NCI-H187 treated with DMSO at 0.1 percent for 48 hours (cell line): ENCODE measurements around the gene CRIP1.

Source experiments
- DNase-seq: peaks from one replicate; lab custom pipeline; 2025; lab: John Stamatoyannopoulos, UW

CRIP1 gene

GRCh38 chr14:105486163-105486973 lies at the start of gene CRIP1:
Gene CRIP1, plus strand, starts transcription at chr14:105486886. Its CDS starts 374 bp downstream, at chr14:105487260.
- no peak for DNase-seq

GRCh38 chr14:105436891-105437722 lies 49.6 kb upstream of the CRIP1 start:
- DNase-seq, result peak; percentile 52

GRCh38 chr14:105437723-105438500 lies 48.8 kb upstream of the CRIP1 start:
- no peak for DNase-seq

GRCh38 chr14:105439179-105439578 lies 47.5 kb upstream of the CRIP1 start:
- no peak for DNase-seq

GRCh38 chr14:105439710-105440553 lies 46.8 kb upstream of the CRIP1 start:
- no peak for DNase-seq

- no peak for DNase-seq
Observed at GRCh38 chr14:105440554-105440900, 46.2 kb upstream of the CRIP1 start.

- DNase-seq, result no peak
Observed at GRCh38 chr14:105440992-105441391, 45.7 kb upstream of the CRIP1 start.

- DNase-seq, result no peak
Observed at GRCh38 chr14:105442125-105442524, 44.6 kb upstream of the CRIP1 start.

- no peak for DNase-seq
Observed at GRCh38 chr14:105442834-105443233, 43.9 kb upstream of the CRIP1 start.

GRCh38 chr14:105444859-105445258 lies 41.8 kb upstream of the CRIP1 start:
- DNase-seq, result no peak

GRCh38 chr14:105445290-105445689 lies 41.4 kb upstream of the CRIP1 start:
- DNase-seq, result no peak

GRCh38 chr14:105445901-105446845 lies 40.5 kb upstream of the CRIP1 start:
- no peak for DNase-seq

- DNase-seq, result no peak
Observed at GRCh38 chr14:105446971-105447370, 39.7 kb upstream of the CRIP1 start.

GRCh38 chr14:105447651-105448640 lies 38.7 kb upstream of the CRIP1 start:
- no peak for DNase-seq

- no peak for DNase-seq
Observed at GRCh38 chr14:105448706-105449111, 38.0 kb upstream of the CRIP1 start.

- no peak for DNase-seq
Observed at GRCh38 chr14:105449276-105450122, 37.2 kb upstream of the CRIP1 start.

GRCh38 chr14:105450123-105450505 lies 36.6 kb upstream of the CRIP1 start:
- DNase-seq, result no peak
